Lower lobe of right lung (tissue), 2 donors: ENCODE measurements around the gene KCNB1. TPM values are rescaled to one million over a fixed set of nuclear protein-coding genes. Genes with fewer than 3 reads are reported as not detected.

Experiments
- ATAC-seq, 2 donors: fragments of 200-7000 bp; cut with Tn5 transposase; one replicate each; pipeline ENCODE4 v1.9.1; 2020 to 2022; ENCODE audit warnings: mild to moderate bottlenecking in 2 of 2, moderate library complexity in 2 of 2
- DNase-seq: peaks from one replicate; pipeline ENCODE4 v3.0.0-alpha.2; 2020
- H3K27ac ChIP-seq: fragments of 200-600 bp; one replicate; pipeline ENCODE4 v1.8.0; 2022
- H3K27me3 ChIP-seq: fragments of 200-600 bp; one replicate; pipeline ENCODE4 v1.8.0; 2022; ENCODE audit warnings: low read depth
- H3K36me3 ChIP-seq: fragments of 200-600 bp; one replicate; pipeline ENCODE4 v1.8.0; 2022; ENCODE audit warnings: mild to moderate bottlenecking
- H3K4me1 ChIP-seq: fragments of 200-600 bp; one replicate; pipeline ENCODE4 v1.8.0; 2022
- H3K4me3 ChIP-seq: fragments of 200-600 bp; one replicate; pipeline ENCODE4 v1.8.0; 2022; ENCODE audit warnings: mild to moderate bottlenecking
- H3K9me3 ChIP-seq: fragments of 200-600 bp; one replicate; pipeline ENCODE4 v1.8.0; 2022
- intact Hi-C: fragments of 100-400 bp; cut with DNase I; formaldehyde crosslinking; loops from one replicate; pipeline ENCODE4 v1.11.0; 2022
- total RNA-seq: library from RNA; stranded (reverse); fragmentation: NEBNext Ultra II Directional; extraction: Animal tissue kit (Norgen Biotek cat#: 25700); gene quantifications from one replicate; pipeline ENCODE4 v1.2.1, GENCODE V29; 2021
- TF ChIP-seq, protein P1 (sequence below): fragments of 200-600 bp; IDR thresholded peaks from one replicate; pipeline ENCODE4 v1.8.0; 2022; ENCODE audit warnings: antibody characterized with exemption, mild to moderate bottlenecking
- donor health status: DM: no; HTN: yes; CAD: no; lungs with severe emphysema.

KCNB1 gene
- total RNA-seq, 1 donor from 2014 or later = 0.53 TPM

DNA sequence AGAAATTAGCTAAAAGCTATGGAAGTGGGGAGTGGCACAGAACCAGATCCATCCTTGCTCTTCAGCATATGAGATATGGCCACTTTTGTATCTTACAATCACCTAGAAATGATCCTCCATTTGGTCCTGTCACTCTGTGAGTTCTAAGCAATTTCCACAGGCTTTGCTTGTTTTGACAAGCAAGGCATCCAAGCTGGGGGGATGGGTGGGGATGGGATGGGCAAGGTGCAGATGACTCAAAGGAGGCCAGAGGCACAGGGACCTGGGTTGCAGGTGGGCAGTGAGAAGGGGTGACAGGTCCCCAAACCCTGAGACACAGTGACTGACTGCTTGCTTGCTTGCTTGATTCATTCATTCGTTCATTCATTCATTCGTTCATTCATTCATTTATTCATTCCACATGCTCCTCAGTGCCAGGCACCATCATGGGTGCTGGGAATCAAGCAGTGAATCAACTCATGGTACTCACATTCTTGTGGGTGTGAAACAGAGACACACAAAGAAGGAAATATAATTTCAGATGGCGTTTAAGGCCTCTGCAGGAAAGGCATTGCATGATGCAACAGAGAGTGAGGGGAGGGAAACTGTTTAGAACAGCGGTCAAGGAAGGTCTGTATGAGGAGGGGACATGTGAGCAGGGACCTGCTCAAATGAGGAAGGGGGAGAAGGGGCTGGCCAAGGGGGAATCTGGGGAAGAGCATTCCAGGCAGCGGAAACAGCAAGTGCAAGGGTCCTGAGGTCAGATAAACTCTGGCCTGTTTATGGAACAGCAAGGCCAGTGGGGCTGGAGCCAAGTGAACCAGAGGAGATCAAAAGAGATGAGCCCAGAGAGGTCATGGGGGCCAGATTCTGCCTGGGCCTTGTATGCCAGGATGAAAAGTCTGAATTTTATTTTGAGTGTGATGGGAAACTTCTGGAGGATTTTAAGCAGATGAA lies 3.4 kb downstream of the KCNB1 start:
- TF ChIP-seq, protein P1, sequence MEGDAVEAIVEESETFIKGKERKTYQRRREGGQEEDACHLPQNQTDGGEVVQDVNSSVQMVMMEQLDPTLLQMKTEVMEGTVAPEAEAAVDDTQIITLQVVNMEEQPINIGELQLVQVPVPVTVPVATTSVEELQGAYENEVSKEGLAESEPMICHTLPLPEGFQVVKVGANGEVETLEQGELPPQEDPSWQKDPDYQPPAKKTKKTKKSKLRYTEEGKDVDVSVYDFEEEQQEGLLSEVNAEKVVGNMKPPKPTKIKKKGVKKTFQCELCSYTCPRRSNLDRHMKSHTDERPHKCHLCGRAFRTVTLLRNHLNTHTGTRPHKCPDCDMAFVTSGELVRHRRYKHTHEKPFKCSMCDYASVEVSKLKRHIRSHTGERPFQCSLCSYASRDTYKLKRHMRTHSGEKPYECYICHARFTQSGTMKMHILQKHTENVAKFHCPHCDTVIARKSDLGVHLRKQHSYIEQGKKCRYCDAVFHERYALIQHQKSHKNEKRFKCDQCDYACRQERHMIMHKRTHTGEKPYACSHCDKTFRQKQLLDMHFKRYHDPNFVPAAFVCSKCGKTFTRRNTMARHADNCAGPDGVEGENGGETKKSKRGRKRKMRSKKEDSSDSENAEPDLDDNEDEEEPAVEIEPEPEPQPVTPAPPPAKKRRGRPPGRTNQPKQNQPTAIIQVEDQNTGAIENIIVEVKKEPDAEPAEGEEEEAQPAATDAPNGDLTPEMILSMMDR = no peak
- Histone ChIP-seq H3K4me1 (peaks cover 9% of the 10 kb centered on the region), H3K36me3 (no peaks in the 10 kb centered on the region), H3K27ac (no peak overlapping the region), H3K9me3 (no peaks in the 10 kb centered on the region), H3K4me3 (no peak overlapping the region), H3K27me3 (peaks cover 44% of the 10 kb centered on the region)
- DNase-seq (no peak), ATAC-seq (no peak)
- intact Hi-C loops = no loop called here

DNA sequence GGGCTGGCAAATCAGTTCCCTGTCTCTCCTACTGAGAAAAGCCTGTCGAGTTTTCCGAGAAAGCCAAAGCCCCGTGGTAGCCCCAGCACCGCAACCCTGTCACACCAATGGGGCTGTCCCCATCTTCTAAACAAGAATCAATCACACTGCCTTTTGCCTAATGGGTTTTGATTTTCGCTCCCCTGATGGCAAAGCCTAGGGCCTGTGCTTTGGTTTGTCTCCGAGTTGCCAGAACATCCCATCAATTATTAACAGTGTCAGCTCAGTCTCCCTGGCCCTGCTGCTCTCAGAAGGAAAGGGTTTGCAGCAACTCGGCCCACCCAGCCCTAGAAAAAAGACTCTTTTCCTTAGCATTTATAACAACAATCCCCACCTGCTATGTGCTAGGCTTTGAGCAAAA lies 4.2 kb downstream of the KCNB1 start:
- H3K27ac ChIP-seq = no peak overlapping the region
- DNase-seq = no peak
- no peaks in the 10 kb centered on the region for H3K36me3 ChIP-seq
- no peak overlapping the region for H3K4me3 ChIP-seq
- intact Hi-C loops = no loop called here
- TF ChIP-seq, protein P1 = no peak
- H3K4me1 ChIP-seq = peaks cover 9% of the 10 kb centered on the region
- no peak for ATAC-seq
- peaks cover 40% of the 10 kb centered on the region for H3K27me3 ChIP-seq
- no peaks in the 10 kb centered on the region for H3K9me3 ChIP-seq

DNA sequence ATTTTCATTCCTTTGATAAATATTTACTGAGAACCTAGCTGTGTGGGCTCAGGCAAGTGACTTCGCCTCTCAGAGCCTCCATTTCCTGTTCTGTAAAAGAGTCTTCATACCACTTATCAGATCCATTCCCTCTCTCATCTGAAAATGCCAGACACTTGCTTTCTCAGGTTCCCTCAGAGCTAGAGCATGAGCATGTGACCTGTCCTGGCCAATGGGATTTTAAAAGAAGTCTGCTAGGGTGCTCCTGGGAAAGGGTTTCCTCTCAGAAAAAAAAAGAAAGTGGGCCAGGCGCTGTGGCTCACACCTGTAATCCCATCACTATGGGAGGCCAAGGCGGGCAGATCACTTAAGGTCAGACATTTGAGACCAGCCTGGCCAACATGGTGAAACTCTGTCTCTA lies 5.3 kb downstream of the KCNB1 start:
- ATAC-seq (no peak), DNase-seq (no peak)
- Histone ChIP-seq H3K27me3 (peaks cover 29% of the 10 kb centered on the region), H3K9me3 (no peaks in the 10 kb centered on the region), H3K27ac (no peak overlapping the region), H3K4me1 (no peaks in the 10 kb centered on the region), H3K4me3 (no peak overlapping the region), H3K36me3 (no peaks in the 10 kb centered on the region)
- intact Hi-C loops = no loop called here
- TF ChIP-seq, protein P1 = no peak

DNA sequence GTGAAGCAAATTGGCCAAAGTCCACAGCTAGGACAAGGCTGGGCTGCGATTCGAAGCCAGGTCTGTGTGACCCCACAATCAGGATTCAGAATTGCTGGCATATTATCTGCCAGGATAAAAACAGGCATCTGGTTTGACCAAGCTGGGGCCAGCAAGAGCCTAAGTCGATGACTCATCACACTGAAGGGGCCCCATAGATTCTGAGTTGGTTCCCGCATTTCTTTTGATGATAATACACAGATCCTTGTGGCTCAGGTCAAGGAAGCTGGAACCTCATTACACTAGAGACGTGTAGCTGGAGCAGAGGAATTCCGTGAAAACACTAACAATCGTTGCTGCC lies 6.5 kb downstream of the KCNB1 start:
- TF ChIP-seq, protein P1 = no peak
- Histone ChIP-seq H3K27ac (no peak overlapping the region), H3K36me3 (no peaks in the 10 kb centered on the region), H3K4me3 (no peak overlapping the region), H3K9me3 (no peaks in the 10 kb centered on the region), H3K27me3 (peaks cover 22% of the 10 kb centered on the region), H3K4me1 (no peaks in the 10 kb centered on the region)
- DNase-seq (no peak), ATAC-seq (no peak)
- intact Hi-C loops = no loop called here

DNA sequence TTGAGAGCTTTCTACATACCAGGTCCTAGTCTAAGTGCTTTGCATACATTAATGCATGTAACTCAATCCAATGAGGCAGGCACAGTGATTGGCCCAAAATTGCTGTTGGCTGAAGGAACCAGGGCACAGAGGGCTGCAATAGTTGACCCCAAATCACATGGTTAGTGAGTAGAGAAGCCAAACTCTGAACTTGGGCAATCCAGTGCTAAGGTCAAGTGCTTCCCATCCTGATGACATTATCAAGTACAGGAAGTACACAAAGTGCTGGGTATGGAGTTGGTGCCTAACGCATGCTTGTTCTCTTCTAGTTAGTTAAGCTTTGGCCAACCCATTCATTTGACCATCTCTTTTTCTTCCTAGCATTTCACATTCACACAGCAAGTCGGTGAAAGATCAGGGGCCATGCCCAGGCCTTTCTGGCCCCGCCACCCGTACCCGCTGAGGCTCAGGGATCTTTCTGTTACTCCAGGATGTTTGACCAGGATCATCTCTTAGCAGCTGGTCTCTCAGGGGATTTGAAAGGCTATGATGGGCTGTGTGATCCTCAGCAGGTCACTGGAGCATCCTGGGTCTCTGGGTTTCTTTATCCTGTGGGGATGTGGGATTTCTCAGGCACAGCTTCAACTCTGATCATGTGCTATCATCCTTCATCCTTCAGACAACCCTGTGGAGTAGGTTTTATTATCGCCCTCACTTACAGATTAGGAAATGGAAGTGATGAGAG lies 7.0 kb downstream of the KCNB1 start:
- DNase-seq = no peak
- H3K4me1 ChIP-seq = no peaks in the 10 kb centered on the region
- no peaks in the 10 kb centered on the region for H3K9me3 ChIP-seq
- intact Hi-C loops = no loop called here
- ATAC-seq = peak; percentile 32 to 55
- peaks cover 22% of the 10 kb centered on the region for H3K27me3 ChIP-seq
- no peak overlapping the region for H3K4me3 ChIP-seq
- H3K27ac ChIP-seq = no peak overlapping the region
- TF ChIP-seq, protein P1 = no peak
- no peaks in the 10 kb centered on the region for H3K36me3 ChIP-seq
